A172 (cell line): Measurements from ENCODE around the gene MAPK11. TPM values are rescaled to one million over a fixed set of nuclear protein-coding genes. Genes with fewer than 3 reads are reported as not detected.

Source experiments
- DNase-seq: peaks from one replicate; pipeline ENCODE4 v3.0.0-alpha.2; 2015; ENCODE audit warnings: low spot score
- total RNA-seq: library from RNA; depleted of rRNA; stranded (reverse); fragments of >200 nt; shearing (Covaris generic); gene quantifications from 2 replicates; pipeline ENCODE4 v1.2.3, GENCODE V29; 2014

MAPK11 gene
- total RNA-seq, 1 experiment from 2014 or later, result 15.4 TPM

- no peak for DNase-seq
These were observed 21.7 kb downstream of the MAPK11 start for GRCh38 chr22:50248196-50249081.

GRCh38 chr22:50247748-50248147 lies 22.4 kb downstream of the MAPK11 start:
- DNase-seq, result no peak

- no peak for DNase-seq
These were observed 23.7 kb downstream of the MAPK11 start for GRCh38 chr22:50246242-50247175.

- no peak for DNase-seq
These were observed 24.7 kb downstream of the MAPK11 start for GRCh38 chr22:50245214-50246072.

GRCh38 chr22:50244420-50245213 lies 25.6 kb downstream of the MAPK11 start, which contains the start of gene TUBGCP6:
Gene TUBGCP6 (minus strand): TSS chr22:50245023. CDS start chr22:50244459, 564 bp downstream.
- DNase-seq, result peak; percentile 68

GRCh38 chr22:50243685-50244419 lies 26.3 kb downstream of the MAPK11 start:
- no peak for DNase-seq

GRCh38 chr22:50242406-50242949 lies 27.7 kb downstream of the MAPK11 start:
- DNase-seq, result no peak

GRCh38 chr22:50238755-50239154 lies 31.4 kb downstream of the MAPK11 start:
- no peak for DNase-seq

GRCh38 chr22:50236731-50237409 lies 33.3 kb downstream of the MAPK11 start:
- no peak for DNase-seq

GRCh38 chr22:50233223-50233622 lies 37.0 kb downstream of the MAPK11 start:
- DNase-seq, result no peak

GRCh38 chr22:50232481-50233151 lies 37.6 kb downstream of the MAPK11 start:
- DNase-seq, result no peak

- DNase-seq, result no peak
These were observed 40.8 kb downstream of the MAPK11 start for GRCh38 chr22:50229370-50229769.

- DNase-seq, result no peak
These were observed 41.8 kb downstream of the MAPK11 start for GRCh38 chr22:50228366-50228765.

GRCh38 chr22:50227579-50228215 lies 42.5 kb downstream of the MAPK11 start:
- no peak for DNase-seq

GRCh38 chr22:50226875-50227165 lies 43.4 kb downstream of the MAPK11 start:
- DNase-seq, result no peak

- DNase-seq, result no peak
These were observed 43.9 kb downstream of the MAPK11 start for GRCh38 chr22:50226063-50226874.
